Measurements from ENCODE around the gene GNPDA2. TPM values are rescaled to one million over a fixed set of nuclear protein-coding genes. Genes with fewer than 3 reads are reported as not detected.
"Not testable (repeated sequence)": the region's sequence is repeated elsewhere in the genome, so short reads cannot be mapped to it uniquely, and the experiment has no call there.

GNPDA2 gene
- 10.2 TPM for total RNA-seq
- long read RNA-seq, partial matches to known transcripts = 1 of 2 reads
- long read RNA-seq, other reads (novel, unspliced or antisense) = 1 of 2 reads

DNA sequence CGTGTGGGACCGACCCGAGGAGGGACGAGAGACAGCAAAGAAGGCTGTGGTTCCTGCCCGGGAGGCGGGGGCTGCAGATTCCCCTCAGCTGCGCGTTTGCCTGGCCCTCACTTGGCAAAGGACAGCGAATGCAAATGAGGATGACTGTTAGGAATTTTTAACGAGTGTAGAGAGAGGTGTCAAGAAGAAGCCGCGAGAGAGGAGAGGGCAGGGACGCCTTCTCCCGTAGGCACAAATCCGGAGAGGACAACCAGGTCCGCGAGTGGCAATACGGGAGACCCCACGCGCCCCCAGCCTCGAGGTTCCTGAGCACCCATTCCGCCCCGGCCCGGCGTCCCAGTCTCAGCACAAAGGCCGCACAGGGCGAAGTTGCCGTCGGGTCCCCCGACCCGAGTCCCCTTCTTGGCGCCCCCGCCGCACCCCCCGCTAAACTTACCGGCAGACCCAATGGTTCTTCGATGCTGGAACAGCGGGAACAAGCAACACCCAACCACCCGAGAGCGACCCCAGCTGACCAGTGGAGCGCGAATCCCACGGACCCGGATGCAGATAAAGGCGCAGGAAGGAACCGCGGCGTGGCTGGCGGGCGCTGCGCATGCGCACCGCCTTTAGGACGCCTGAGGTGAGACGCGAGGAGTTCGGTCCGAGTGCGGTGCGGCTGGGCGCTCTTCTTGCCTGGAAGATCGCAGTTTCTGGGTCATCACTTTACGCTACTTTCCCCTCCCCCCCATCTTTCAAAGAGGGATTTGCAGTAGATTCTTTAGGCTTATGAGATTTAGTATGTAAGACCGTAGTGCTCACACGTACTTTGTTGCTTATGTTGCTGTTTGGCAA is at the start of gene GNPDA2:
TSS of gene GNPDA2 (minus strand) at position 519 of the 834 bp plus-strand sequence. CDS start 4,349 bp downstream, outside the sequence.
- intact Hi-C loops (cut with DNase I) = loop anchor here (10.0 kb wide), 1 partner anchor 51 kb away; the partner anchor contains the start of gene GUF1
- ATAC-seq (peak; percentile 99), DNase-seq (ENCODE audit: missing footprints) (peak; percentile 95)

- DNase-seq (ENCODE audit: missing footprints) (no peak), ATAC-seq (no peak)
- intact Hi-C loops (cut with DNase I) = no loop called here
Observed at GRCh38 chr4:44772340-44772739, 46.0 kb upstream of the GNPDA2 start.

GRCh38 chr4:44771789-44772188 is 45.4 kb upstream of the GNPDA2 start:
- ATAC-seq = no peak
- no peak for DNase-seq (ENCODE audit: missing footprints)
- intact Hi-C loops (cut with DNase I) = no loop called here

GRCh38 chr4:44766453-44766852 is 40.1 kb upstream of the GNPDA2 start:
- intact Hi-C loops (cut with DNase I) = loop anchor here (10.0 kb wide), 2 partner anchors 78 to 358 kb away; no protein-coding TSS in a partner anchor
- ATAC-seq (no peak), DNase-seq (ENCODE audit: missing footprints) (no peak)

GRCh38 chr4:44765116-44765515 is 38.8 kb upstream of the GNPDA2 start:
- no peak for ATAC-seq
- no peak for DNase-seq (ENCODE audit: missing footprints)
- intact Hi-C loops (cut with DNase I) = loop anchor here (10.0 kb wide), 2 partner anchors 80 to 360 kb away; no protein-coding TSS in a partner anchor

DNA sequence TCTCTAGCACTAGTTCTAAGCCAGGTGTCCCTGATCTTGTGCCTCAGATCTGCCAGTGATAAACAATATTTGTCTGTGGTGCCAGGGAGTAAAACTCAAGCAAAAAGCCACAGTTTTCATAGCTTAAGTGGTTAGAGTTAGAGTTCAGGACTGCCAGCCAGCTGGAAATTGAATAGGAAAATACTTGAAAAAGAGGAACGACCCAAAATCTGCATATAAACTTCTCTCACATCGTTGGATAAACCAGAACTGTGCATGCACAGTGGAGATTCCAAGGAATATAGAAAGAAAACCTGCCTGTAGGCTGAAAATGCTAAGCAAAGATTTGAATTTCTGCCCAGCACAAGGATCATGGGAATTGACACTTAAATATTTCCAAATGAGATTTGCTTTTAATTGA is 35.0 kb upstream of the GNPDA2 start:
- intact Hi-C loops (cut with DNase I) = loop anchor here (5.0 to 10.0 kb wide), 5 partner anchors 83 to 1511 kb away; no protein-coding TSS in a partner anchor

DNA sequence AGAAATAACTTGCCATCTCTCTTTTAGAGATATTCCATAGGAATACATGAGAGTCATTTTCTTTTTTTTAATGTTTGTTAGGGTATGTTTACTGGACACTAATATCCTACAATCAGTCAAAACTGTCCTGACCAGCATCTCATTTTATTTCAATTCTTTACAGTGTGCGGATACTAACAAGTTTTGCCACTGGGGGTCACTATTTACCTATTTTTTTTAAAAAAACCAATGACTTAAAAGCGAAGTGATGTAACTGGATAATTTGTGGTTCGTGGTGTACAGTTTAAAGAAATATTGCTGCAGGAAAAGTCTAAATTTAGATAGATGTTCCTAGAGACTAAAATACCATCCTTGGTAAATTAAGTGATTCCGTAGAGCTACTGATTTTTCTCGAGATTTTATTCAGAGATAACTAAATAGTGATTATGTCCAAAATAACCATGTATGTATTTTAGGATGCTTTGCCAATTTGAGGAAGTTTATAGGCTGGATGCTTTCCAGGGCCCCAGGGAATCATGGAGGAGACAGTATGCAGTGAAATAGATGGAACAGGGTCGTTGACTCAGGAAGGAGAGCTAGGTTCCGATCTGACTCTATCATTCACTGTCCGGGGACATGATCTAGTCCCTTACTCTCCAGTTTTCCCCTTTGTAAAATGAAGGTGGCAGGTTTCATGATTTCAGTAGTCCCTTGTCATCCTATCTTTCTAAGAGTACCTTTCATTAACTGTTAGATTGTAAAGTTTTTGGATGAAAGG is 34.0 kb upstream of the GNPDA2 start:
- ATAC-seq (peak; percentile 48), DNase-seq (ENCODE audit: missing footprints) (no peak)
- intact Hi-C loops (cut with DNase I) = loop anchor here (5.0 to 10.0 kb wide), 5 partner anchors 84 to 1512 kb away; no protein-coding TSS in a partner anchor

More for the DNA sequence above, 35.0 kb upstream of the GNPDA2 start:
- DNase-seq (ENCODE audit: missing footprints) (no peak), ATAC-seq (no peak)

DNA sequence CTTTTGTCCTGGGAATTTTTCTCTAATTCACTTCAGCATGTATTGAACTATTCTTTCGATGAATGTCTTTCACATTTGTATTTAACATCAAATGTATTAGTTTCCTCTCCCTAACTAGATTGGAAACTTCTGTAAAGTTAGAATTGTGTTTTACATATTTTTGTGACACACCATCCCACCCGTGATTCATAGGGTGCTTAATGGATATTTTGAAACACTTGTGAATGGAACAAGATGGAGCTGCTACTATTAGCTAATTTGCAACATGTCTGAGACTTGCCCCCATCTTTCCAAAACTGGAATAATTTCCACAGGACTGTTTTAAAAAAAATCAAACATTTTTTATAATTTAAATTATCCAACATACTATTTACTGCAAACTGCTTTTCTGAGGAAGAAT is 30.2 kb upstream of the GNPDA2 start:
- intact Hi-C loops (cut with DNase I) = no loop called here
- no peak for ATAC-seq
- no peak for DNase-seq (ENCODE audit: missing footprints)

DNA sequence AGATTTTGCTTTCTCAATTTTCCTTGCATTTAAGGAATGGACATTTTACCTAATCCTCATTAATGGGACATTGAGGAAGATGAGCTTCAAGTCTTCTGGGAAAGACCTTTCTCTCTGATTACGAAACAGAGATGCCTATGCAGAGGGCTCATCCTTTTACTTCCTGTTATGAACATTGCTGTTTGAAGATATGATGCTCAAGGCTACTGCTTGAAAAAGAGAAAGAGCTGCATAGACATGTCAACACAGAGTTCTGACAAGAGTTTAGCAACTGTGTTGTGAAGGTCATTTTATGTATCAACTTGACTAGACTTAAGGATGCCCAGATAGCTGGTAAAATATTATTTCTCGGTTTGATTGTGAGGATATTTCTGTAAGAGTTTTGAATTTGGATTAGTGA is 13.8 kb upstream of the GNPDA2 start:
- intact Hi-C loops (cut with DNase I) = no loop called here
- ATAC-seq = no peak

DNA sequence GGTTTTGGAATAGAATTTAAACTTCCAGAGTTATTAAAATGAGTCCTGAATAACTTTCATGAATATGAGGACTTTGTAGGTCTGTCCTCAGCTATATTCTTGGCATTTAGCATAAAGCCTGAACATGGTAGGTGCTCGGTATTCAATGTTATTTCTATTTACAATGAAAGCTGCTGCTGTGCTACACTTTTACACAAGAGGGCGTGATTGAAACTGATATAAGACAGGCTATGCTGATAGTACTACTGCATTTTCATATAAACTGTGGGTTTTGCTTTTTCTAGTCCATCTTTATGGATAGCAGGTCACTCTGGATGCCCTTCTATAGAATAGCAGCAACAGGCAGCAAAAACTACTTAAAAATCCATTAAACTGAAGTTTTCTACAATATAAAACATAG is 12.3 kb upstream of the GNPDA2 start:
- DNase-seq (ENCODE audit: missing footprints) = no peak
- intact Hi-C loops (cut with DNase I) = no loop called here
- ATAC-seq = no peak

More for the DNA sequence above, 13.8 kb upstream of the GNPDA2 start:
- DNase-seq (ENCODE audit: missing footprints) = no peak

GRCh38 chr4:44736900-44737299 is 10.5 kb upstream of the GNPDA2 start:
- DNase-seq (ENCODE audit: missing footprints) (no peak), ATAC-seq (no peak)
- intact Hi-C loops (cut with DNase I) = no loop called here

- intact Hi-C loops (cut with DNase I) = loop anchor here (10.0 kb wide), 1 partner anchor 54 kb away; the partner anchor contains the start of gene GUF1
- not testable (repeated sequence) for ATAC-seq; DNase-seq (ENCODE audit: missing footprints)
Observed at GRCh38 chr4:44728694-44729093, 2.3 kb upstream of the GNPDA2 start.

- intact Hi-C loops (cut with DNase I) = loop anchor here (10.0 kb wide), 1 partner anchor 53 kb away; the partner anchor contains the start of gene GUF1
Observed at GRCh38 chr4:44727471-44727870, 1.1 kb upstream of the GNPDA2 start.

GRCh38 chr4:44725726-44726037 is 674 bp downstream of the GNPDA2 start:
- ATAC-seq (peak; percentile 20), DNase-seq (ENCODE audit: missing footprints) (no peak)
- intact Hi-C loops (cut with DNase I) = loop anchor here (10.0 kb wide), 1 partner anchor 51 kb away; the partner anchor contains the start of gene GUF1

More at GRCh38 chr4:44727471-44727870, 1.1 kb upstream of the GNPDA2 start:
- ATAC-seq (no peak), DNase-seq (ENCODE audit: missing footprints) (no peak)

DNA sequence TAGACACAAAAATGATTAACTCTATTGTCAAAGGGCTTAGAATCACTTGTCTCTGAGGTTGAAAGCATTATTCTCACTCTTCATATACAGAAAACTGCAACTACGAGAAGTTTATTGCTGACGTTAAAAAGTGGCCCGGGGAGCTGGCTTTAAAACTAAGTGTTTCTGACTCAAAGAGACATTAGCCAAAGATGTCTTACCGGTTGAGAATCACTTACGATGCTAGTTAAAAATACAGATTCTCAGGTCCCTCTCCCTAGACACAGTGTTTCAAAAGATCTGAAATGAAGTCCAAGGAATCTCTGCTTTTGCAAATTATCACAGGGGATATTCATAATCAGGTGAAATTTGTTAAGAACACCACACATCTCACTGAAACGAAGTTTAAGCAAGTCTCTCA is 1.2 kb downstream of the GNPDA2 start:
- no peak for ATAC-seq
- no peak for DNase-seq (ENCODE audit: missing footprints)
- intact Hi-C loops (cut with DNase I) = loop anchor here (10.0 kb wide), 1 partner anchor 50 kb away; the partner anchor contains the start of gene GUF1

DNA sequence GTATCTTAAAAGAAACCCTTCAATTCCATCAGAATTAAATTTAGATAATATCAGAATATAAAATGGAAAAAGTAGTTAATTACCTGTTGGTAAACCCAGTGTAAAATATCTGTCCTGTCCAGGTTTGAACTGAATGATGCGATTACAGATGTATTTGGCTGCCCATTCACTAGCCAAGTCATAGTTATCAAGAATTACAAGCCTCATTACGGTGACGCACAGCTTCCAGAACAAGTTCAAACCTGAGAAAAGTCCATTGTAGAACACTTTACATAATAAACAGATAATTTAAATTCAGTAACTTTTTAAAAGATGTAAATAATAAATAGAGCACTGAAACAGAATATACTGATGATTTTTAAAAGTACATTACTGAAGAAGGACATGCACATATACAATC is 4.4 kb downstream of the GNPDA2 start:
- ATAC-seq = no peak
- intact Hi-C loops (cut with DNase I) = loop anchor here (10.0 kb wide), 1 partner anchor 47 kb away; the partner anchor contains the start of gene GUF1
- DNase-seq (ENCODE audit: missing footprints) = no peak

- DNase-seq (ENCODE audit: missing footprints) = no peak
- ATAC-seq = no peak
- intact Hi-C loops (cut with DNase I) = loop anchor here (10.0 kb wide), 1 partner anchor 46 kb away; the partner anchor contains the start of gene GUF1
Observed at GRCh38 chr4:44720371-44720770, 6.0 kb downstream of the GNPDA2 start.

DNA sequence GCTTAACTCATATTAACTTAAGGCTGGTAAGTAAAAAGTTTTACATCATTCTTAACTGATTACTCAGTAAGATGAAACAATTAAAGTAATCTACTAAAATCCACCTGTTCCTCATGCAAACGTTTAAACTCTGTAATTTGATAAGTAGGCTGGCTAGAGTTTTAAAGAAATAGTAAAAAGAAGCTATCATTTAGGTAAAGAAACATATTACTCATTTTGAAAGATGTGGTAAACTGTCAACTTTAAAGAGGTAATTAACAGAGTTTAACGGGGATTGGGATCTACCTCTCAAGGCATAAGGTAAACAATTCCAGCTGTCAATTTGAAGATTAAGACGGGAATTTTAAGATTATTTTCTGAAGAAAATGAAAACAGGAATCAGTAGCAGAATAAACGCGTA is 9.8 kb downstream of the GNPDA2 start:
- ATAC-seq (no peak), DNase-seq (ENCODE audit: missing footprints) (no peak)
- intact Hi-C loops (cut with DNase I) = no loop called here

DNA sequence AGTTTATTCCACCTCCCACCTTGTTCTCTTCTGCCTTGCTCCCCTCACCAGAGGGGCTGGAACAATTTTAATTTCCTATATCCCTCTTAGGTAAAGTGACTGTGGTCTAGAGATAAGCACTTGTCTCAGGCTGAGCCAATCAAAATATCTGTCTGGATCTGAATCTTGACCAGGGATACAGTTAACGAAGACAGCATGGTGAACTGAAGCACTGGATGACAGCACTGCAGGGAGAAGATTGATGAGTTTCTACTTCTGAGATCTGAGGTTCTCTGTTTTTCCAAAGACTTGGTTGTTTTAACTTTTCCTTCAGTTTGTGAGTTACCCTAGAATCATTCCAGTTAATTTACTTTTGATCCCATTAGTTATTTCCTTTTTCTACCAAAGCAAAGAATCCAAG is 13.2 kb downstream of the GNPDA2 start:
- no peak for ATAC-seq
- no peak for DNase-seq (ENCODE audit: missing footprints)
- intact Hi-C loops (cut with DNase I) = no loop called here
